Right forelimb (tissue), 1 donor: ENCODE results near the gene WBP2NL.
A peak's percentile ranks its signal among the peaks of the same experiment; 100 is the strongest.
"Not testable (repeated sequence)": the region's sequence is repeated elsewhere in the genome, so short reads cannot be mapped to it uniquely, and the experiment has no call there.

Experiments
- DNase-seq: peaks from one replicate; pipeline ENCODE4 v3.0.0-alpha.2; 2018

WBP2NL gene, protein sequence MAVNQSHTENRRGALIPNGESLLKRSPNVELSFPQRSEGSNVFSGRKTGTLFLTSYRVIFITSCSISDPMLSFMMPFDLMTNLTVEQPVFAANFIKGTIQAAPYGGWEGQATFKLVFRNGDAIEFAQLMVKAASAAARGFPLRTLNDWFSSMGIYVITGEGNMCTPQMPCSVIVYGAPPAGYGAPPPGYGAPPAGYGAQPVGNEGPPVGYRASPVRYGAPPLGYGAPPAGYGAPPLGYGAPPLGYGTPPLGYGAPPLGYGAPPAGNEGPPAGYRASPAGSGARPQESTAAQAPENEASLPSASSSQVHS

DNA sequence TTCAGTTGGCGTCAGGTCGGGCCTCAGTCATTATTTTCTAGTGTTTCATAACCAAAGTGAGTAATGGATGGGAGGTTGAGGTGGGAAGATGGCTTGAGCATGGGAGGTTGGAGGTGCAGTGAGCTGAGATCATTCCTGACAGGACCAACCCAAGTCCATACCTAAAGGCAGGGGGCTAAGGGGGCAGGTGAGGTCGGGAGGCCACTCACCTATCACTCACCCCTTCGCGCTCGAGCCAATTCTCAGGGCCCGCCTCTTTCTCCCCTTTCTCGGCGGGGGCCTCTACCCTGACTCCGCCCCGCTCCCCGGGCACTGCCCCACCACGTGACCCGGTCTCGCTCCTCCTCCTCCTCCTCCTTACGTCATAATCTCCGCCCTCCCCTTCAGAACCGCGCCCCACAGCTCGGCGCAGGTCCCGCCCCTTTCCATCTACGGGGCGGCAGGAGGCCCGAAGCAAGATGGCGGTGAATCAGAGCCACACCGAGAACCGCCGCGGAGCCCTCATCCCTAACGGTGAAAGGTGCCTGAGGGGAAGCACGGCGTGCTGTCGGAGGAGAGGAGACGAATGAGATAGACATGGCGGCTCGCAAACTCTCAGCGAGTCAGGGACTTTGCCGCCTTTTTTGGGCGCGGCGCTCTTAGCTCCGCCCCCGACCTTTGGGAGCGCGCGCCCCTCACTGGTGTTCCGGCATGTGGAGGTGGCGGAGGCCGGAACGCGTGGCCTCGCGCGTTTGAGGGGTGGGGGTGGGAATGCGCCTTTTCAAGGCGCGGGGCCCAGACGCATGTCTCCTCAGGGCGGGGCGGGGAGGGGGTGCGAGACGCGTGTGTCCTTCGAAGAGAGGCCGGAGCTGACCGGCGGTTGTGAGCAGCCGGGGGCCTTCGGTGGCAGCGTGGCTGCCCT, at the start of gene WBP2NL:
Gene WBP2NL (plus strand): TSS at position 428 of the 901 bp plus-strand sequence. CDS start 31 bp downstream, at position 459.
- DNase-seq: peak; percentile 71

DNA sequence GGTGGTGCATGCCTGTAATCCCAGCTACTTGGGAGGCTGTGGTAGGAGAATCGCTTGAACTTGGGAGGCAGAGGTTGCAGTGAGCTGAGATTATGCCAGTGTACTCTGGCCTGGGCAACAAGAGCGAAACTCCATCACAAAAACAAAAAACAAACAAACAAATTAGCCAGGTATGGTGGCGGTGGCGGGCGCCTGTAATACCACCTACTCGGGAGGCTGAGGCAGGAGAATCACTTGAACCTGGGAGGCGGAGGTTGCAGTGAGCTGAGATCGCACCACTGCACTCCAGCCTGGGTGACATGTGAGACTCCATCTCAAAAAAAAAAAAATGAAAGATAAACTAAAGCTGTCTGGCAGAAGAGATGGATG, 49.7 kb upstream of the WBP2NL start:
- not testable (repeated sequence) for DNase-seq

DNA sequence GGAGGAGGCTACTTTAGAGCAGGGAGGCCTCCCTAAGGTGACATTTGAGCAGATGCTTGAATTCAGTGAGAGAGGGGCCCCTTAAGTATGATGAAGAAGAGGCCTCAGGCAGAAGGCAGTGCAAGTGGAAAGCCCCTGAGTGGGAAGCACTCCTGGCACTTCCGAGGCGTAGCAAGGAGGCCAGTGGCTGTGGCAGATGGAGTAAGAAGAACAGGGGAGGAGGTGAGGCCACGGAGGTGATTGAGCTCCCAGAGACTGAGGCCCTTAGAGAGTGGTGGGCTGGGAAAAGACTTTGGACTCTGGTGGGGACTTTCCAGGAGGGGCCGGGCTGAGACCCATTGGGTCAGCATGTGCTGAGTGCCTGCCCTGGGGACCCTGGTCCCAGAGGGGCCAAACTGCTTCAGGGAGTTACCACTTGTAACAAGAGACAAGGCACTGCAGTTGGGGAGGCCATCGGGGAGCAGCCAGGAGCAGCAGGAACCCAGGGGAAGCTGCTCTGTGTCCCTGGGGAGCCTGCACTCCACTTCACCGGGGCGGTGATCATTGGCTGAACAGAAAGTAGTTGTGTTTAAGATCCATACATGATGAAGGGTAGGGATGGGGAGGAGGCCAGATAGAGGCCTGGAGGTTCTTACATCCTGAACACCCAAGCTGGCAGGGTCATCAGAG, 49.2 kb upstream of the WBP2NL start:
- no peak for DNase-seq

DNA sequence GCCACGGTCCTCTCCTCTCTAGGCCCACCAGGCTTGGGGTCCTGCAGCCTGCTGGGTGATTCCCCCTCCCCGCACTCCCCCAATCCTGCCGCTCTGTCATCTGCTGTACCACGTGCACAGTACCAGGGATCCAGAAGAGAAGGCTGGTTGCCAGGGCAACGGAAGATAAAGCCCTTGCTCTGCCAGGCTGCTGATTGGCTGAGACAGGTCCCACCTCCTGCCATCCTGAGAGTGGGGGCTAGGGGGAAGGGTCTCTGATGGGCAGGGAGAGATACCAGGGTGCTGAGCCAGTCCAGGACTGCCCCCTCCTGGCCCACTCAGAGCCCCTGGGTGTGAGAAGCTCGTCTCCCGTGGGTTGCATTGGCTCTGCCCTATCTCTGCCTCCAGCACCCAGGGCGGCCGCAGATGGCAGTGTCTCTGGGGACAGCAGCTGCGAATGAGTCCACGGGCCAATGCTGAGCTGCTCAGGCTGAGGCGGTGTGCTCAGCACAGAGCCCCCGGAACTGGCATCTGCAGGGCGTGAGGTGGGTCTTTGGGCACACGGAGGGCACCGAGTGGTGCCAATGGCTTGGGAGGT, 46.6 kb upstream of the WBP2NL start, which contains the start of gene SMIM45:
Gene SMIM45 (plus strand): TSS at position 253 of the 577 bp plus-strand sequence.
- DNase-seq: no peak

DNA sequence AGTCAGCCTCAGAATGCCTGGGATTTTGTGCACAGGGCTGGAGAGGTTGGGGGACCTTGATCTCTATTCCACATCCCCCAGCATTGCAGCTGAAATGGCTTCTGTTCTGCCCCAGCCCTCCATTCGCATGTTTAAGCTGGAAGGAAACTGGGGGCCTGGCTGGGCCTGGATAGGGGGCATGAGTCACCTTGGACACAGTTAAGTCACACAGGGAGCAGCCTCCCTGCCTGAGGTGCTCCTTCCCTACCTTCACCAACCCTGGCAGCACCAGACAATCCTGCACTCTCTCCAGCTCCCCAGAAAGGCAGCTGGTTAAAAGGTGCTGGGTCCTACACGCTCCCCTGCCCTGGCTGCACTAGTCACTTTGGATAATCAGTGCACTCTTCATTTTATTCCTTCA, 45.9 kb upstream of the WBP2NL start:
- no peak for DNase-seq

DNA sequence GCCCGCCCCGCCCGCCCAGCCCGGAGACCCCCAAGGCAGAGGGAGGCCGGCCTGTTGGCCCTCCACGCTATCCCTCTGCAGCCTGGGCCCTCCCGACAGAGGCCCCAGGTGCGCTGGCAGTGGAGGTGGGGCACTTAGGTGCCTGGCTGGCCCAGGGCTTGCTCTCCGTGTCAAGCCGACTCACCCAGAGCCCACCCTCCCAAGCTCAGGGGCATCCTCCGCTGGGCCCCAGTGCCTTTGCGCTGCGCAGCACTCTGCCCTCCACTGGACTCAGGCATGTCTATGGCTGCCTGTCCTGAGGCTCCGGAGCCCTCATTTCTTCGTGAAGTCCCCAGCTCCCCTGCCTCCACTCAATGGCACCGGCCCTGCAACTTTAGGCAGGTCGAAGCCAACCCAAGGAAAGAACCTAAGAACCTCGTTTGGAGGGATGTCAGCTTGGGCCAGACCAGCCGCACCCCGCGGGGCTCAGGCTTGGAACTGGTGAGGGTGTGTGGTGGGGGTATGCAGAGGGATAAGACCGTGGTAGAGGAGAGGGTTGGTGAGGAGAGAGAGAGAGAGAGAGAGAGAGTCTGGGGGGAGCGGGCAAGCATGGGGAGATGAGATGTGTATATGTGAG, 40.5 kb upstream of the WBP2NL start:
- no peak for DNase-seq

DNA sequence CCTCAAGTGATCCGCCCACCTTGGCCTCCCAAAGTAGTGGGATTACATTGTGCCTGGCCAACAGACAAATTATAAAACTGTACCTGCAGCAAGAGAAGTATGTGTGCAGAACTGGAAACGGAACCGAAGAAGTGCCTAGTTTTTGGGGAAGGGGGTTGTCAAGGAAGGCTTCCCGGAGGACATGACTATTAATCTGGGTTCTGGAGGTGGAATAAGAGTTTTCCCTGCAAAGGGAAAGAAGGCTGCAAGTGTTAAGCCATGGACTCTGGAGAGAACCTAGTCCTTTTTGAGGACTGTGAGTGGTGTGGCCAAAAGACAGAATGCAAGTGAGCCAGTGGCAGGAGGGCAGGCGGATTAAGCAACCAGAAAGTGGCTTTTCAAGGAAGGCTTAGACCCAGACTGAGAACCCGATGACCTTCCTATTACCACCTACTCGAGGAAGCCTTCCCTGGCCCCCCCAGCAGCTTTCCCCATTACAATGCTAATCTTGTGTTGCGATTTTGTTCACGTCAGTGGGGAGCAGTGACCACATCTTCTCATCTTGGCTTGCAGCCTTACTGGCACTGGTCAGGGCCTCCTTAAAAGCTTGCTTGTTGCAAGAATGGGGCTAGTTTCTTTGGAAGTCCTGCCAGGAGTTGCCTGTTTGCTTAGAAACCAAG, 35.0 kb upstream of the WBP2NL start:
- no peak for DNase-seq

DNA sequence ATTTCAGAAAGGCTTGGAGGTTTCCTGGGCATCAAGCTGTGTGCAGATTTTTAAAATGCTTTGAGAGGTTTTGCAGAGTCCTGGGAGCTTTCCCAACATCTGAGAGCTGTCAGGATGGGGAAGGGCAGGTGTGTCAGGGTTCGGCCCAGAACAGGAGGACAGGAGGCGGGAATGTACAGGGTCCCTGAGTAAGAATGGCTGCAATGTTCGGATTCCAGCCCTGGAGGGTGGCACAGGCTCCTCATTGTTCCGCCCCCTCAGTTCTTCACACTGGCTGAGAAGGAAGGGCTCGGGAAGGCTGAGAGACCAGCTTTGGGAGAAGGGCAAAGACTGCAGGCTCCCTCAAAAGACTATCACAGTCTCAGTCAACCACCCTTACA, 34.5 kb upstream of the WBP2NL start:
- no peak for DNase-seq

DNA sequence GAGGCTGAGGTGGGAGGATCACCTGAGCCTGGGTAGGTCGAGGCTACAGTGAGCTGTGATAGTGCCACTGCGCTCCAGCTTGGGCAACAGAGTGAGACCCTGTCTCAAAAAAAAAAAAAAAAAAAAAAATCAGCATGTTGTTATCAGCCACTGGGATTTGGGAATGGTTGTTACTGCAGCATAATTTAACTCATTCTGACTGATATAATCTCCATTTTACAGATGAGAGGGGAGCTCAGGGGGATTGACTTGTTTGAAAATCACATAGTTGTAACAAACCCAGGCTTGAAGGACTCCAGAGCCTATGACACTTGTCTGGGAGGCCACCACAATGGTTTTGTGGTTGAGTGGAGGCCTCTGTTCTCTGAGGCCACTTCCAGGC, 32.4 kb upstream of the WBP2NL start:
- no peak for DNase-seq

DNA sequence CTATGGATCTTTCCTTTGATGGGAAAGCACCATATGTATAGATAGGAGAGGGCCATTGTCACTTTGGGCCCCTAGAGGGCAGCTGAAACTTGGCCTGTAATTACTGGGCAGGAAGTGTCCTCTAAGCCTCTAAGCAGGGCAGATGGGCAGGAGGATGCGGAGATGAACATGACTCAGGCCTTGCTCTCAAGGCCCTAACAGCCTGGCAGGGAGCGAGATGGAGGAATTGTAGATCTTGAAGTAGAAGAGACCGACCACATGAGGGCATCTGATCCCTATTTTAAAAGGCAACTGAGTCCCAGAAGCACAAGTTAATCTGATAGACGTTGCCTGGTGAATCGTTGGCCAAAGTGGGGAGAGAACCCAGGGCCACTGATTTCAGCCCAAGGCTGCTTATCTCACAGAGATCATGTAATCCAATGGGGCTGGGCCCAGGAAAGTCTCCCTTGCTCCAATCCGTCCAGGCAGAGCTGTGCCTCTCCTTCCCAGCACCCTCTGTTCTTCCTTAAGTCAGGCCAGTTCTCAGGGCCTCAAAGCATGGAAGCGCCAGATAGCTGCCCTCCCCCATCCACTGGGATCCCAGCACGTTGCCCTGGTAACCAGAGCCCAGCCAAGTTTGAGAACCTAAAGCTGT, 31.9 kb upstream of the WBP2NL start:
- no peak for DNase-seq

DNA sequence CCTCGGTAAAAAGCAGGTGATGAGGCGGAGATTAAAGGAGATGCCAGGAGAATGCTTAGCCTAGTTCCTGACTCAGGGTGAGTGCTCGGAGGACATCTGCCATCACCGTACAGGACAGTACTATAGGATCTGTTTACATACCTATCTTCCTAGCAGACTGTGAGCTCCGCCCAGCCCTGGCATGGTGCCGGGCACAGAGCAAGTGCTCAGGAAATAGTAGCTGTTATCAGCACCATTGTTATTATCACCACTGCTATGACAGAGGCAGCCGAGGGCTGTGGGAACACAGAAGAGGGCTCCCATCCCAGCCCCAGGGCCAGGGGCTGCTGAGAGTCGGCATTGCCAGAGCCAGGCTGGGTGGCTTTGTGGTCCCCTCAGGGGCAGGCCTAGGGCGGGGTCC, 30.0 kb upstream of the WBP2NL start:
- no peak for DNase-seq

DNA sequence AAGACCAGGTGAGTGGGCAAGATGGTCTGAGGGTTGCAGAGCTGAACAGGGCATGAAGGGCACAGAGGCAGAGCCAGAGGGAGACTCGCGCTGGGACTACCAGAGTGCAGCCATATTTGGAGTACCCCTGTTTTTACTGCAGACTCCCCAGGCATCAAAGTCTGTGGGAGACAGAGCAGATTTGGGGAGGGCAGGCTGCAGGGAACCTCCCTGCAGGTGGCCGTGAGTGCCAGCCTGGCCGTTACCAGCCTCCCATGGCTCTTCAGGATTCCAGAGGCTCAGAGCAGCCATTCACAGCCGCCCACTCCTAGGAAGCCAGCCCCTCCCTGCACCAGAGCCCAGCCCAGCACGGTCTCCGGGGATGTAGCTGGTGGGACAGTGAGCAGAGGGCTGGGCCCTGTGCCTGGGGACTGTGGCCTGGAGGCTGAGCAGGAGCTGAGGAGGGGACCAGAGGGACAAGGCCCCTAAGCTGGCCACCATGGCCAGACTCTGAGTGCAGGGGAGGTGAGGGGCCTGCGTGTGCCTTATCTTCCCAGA, 29.4 kb upstream of the WBP2NL start, which contains the start of gene SEPTIN3:
Gene SEPTIN3 (plus strand): TSS at position 334 of the 537 bp plus-strand sequence. CDS start 2,050 bp downstream, outside the sequence.
- DNase-seq: no peak

DNA sequence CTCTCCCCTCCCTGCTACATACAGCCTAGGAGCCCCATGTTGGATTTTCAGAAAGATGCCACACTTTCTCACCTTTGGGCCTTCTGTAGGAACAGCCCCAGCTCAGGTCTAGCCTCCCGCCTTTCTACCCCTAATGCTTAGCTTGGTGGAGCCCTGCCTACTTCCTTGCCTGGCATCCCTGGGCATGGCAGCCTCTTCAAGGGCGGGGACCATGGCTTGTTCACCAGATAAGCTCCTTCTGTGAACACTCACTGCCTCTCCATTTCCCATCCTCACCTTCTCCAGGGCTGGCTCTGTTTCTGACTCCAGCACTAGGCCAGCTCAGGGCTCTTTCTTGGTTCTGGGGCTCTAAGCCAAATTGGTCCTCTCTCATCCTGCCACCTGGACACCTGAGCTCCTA, 28.0 kb upstream of the WBP2NL start:
- no peak for DNase-seq

DNA sequence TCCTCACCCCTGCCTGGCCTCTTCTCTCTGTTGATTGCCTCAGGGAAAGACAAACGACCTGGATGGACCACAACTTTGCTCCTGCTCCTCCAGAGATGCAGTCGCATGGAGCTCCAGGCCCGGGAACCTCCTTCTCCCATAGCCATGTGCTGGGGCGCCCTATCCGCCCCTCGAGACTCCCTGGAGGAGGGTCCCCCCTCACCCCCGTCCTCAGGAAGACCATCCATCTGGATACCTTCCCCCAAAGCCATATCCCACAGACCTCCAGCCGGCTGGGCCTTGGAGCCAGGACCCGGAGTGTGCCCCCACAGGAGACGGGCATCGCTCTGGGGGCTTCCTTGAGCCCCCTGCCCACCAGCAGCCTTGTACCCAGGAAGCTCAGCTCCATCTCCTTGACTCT, 27.2 kb upstream of the WBP2NL start:
- no peak for DNase-seq

DNA sequence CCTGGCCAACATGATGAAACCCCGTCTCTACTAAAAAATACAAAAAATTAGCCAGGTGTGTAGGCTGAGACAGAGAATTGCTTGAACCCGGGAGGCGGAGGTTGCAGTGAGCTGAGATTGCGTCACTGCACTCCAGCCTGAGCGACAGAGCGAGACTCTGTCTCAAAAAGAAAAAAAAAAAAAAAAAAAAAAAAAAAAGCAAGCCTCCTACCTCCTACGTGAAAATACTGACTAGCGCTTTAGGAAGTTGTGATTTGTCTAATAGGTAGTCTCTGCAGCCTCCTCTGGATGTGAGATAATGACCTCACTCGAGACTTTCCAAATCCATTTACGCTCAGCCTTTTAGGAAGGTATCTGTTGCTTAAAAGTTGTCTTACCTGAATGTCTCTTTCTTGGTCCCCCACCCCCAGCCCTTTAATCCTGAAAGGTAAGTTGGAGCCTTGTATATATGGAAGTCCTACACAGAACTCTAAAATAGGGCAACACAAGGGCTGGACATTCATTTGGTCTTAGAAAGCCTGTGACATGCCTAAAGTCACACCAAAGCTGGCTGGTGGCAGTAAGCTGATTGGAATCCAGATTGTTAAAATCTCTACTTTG, 23.8 kb upstream of the WBP2NL start:
- DNase-seq: no peak

DNA sequence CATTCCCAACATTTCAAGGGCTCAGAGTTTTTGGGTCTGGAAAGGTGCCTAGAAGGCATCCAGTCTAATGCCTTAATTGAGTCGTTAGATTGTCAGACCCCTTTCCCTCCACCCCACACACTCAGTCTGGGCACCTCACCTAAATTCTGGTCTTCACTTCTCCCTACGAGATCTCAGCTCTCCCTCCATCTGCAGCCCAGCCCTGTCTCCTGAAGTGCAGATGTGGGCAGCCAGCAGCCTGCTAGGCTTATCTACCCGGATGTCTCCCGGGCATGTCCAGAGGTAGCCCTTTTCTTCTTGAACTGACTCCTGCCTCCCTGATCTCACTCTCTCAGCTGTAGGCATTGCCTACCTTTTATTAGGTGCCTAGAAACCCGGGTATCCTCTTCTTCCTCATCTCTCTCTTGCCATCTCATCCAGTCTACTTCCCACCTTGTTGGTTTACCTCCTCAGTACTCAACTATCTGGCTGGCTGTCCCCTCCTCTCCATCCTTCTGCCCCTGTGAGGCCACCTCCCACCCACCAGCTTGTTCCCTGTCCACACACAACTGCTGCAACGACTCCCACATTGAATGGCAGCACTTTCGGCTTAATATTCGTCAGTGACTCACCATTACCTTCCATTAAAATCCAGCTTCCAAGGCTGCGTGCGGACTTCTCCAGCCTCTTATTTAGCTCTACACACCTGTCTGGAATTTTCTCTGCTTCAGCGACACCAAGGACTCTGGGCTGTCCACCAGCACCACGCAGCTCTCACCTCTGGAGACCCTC, 23.1 kb upstream of the WBP2NL start:
- DNase-seq: no peak

DNA sequence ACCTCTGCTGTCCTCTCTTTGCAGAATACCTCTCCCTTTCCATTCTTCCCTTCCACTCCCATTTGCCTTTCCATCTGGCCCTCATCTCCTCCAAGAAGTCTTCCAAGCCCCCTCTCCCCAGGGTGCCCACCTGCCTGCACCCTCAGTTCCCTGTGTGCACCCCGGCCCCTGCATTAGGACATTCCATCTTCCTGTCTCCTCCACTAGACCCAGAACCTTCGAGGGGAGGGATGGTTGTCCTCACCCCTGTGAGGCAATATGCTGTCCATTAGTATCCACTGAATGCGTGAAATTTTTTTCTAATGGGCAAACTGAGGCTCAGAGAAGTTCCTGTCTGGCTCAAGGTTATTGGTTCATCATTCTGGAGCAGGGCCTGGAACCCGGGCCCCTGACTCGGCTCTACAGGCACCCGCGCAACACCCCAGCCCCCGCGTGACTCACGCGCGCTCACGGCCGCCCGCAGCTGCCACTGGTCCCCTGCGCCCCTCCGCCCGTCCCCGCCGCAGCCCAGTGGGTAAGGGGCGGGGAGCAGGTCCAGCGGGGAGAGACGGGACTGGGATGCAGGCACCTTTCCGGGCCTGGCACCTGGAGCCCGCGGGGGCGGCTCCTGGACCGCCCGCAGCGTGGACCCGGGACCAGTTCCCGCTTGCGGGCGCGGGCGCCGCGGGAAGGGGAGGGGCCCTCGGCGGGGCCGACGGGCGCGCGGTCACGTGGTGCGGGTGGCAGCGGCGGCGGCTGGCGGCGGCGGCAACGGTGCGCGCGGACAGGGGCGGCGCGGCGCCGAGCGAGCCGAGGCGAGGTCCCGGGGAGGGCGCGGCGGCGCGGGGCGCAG, 22.3 kb upstream of the WBP2NL start:
- DNase-seq: no peak

DNA sequence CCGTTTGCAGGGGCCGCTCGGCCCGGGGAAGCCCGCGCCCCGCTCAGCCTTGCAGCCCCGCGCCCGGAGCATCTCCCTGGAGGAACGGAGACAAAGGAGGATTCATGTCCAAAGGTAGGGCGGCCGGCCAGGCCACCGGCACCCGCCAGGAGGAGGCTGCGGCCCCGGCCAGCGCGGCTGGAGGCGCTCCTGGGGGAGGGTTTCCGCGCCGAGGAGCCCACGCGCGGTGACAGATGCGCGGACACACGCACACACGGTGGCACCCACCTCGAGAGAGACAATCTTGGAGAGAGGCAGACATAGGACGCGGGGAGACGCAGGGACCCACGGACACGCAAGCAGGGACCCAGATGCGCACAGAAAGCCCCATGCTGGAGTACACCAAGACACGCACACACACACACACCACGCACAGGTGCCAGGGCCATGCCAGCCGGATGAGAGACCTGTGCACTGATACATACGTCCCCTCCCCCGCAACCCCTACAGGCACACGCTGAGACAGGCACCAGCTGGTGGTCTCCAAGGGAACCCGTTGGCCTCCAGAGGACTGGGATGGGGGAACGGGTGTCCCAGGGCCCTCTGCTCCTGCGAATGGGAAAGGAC, 21.5 kb upstream of the WBP2NL start:
- no peak for DNase-seq

DNA sequence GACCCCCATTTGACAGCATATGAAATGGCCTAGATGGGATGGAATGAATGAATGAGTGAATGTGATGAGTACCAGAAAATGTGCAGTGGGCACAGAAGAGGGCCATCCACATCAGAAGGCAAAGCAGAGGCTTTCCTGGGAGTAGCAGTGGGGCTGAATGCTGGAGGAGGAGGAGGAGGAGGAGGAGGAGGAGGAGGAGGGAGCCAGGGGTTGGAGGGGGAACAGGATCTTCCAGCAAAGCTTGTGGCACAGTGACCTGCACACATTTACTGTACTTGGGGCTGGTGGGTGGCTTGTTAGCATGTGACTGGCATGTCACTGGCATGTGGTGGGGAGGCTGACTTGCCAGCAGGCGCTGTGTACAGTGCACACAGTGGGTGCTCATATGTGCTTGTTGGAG, 19.9 kb upstream of the WBP2NL start:
- DNase-seq: no peak
